GM12864 (cell line): Measurements from ENCODE around the gene IFI6.

Source experiments
- DNase-seq: peaks from one replicate; pipeline ENCODE4 v3.0.0-alpha.2; 2011; ENCODE audit warnings: low read depth
- H3K4me3 ChIP-seq: 2 replicates; pipeline ENCODE4 v1.5.1; 2011; ENCODE audit warnings: mild to moderate bottlenecking, low read depth, low read length, control low read depth
- CTCF ChIP-seq: IDR thresholded peaks from 2 replicates; pipeline ENCODE4 v1.5.1; 2011; ENCODE audit warnings: low read depth, mild to moderate bottlenecking, moderate library complexity, low read length, control low read depth, inconsistent platforms; ENCODE audit errors: missing control alignments

Gene IFI6

GRCh38 chr1:27649306-27649635 lies 22.7 kb downstream of the IFI6 start:
- DNase-seq = no peak
- H3K4me3 ChIP-seq = no peak overlapping the region
- TF ChIP-seq CTCF = no peak

GRCh38 chr1:27648602-27649305 lies 23.2 kb downstream of the IFI6 start:
- no peak overlapping the region for H3K4me3 ChIP-seq
- no peak for DNase-seq
- TF ChIP-seq CTCF = no peak

- H3K4me3 ChIP-seq = no peak overlapping the region
- DNase-seq = no peak
- no peak for TF ChIP-seq CTCF
Observed at GRCh38 chr1:27647328-27647727, 24.7 kb downstream of the IFI6 start.

GRCh38 chr1:27646676-27647075 lies 25.3 kb downstream of the IFI6 start:
- no peak for DNase-seq

GRCh38 chr1:27645071-27645415 lies 26.9 kb downstream of the IFI6 start:
- DNase-seq = no peak
- H3K4me3 ChIP-seq = no peak overlapping the region
- TF ChIP-seq CTCF = no peak

More at GRCh38 chr1:27646676-27647075, 25.3 kb downstream of the IFI6 start:
- no peak overlapping the region for H3K4me3 ChIP-seq
- TF ChIP-seq CTCF = no peak

- H3K4me3 ChIP-seq = no peak overlapping the region
- TF ChIP-seq CTCF = no peak
Observed at GRCh38 chr1:27644369-27645070, 27.5 kb downstream of the IFI6 start.

More at GRCh38 chr1:27644369-27645070, 27.5 kb downstream of the IFI6 start:
- no peak for DNase-seq
